GM10266 (cell line): ENCODE measurements around the gene PTPN1.

Source experiments
- DNase-seq: peaks from one replicate; pipeline ENCODE4 v3.0.0; 2012; ENCODE audit errors: extremely low spot score
- CTCF ChIP-seq: IDR thresholded peaks from 2 replicates; pipeline ENCODE4 v1.5.1; 2012; ENCODE audit warnings: mild to moderate bottlenecking, low read depth; ENCODE audit not compliant: control insufficient read depth, insufficient read depth; ENCODE audit errors: missing control alignments

PTPN1 gene

GRCh38 chr20:50475681-50476292, 34.4 kb upstream of the PTPN1 start:
- no peak for DNase-seq
- no peak for TF ChIP-seq CTCF

- DNase-seq: no peak
- no peak for TF ChIP-seq CTCF
Observed at GRCh38 chr20:50477239-50477872, 32.8 kb upstream of the PTPN1 start.

- TF ChIP-seq CTCF: peak; percentile 70
Observed at GRCh38 chr20:50478162-50478990, 31.8 kb upstream of the PTPN1 start.

GRCh38 chr20:50481741-50482140, 28.4 kb upstream of the PTPN1 start:
- DNase-seq: no peak
- no peak for TF ChIP-seq CTCF

More at GRCh38 chr20:50478162-50478990, 31.8 kb upstream of the PTPN1 start:
- DNase-seq: peak; percentile 41

GRCh38 chr20:50482396-50482981, 27.7 kb upstream of the PTPN1 start:
- TF ChIP-seq CTCF: no peak
- DNase-seq: no peak

GRCh38 chr20:50484271-50484976, 25.8 kb upstream of the PTPN1 start:
- DNase-seq: no peak
- peak; percentile 4 for TF ChIP-seq CTCF
